ENCODE data around the gene CASKIN1. TPM values are rescaled to one million over a fixed set of nuclear protein-coding genes. Genes with fewer than 3 reads are reported as not detected.

Gene CASKIN1
- polyA plus RNA-seq, 6 donors from 2014 or later: not detected

- Mint-ChIP-seq H3K27me3 (no peaks in the 10 kb centered on the region), H3K36me3 (no peaks in the 10 kb centered on the region), H3K4me1 (peaks cover 49 to 59% (median 55%) of the 10 kb centered on the region in 3 donors), H3K27ac (peak overlapping the region; percentile 89 to 97 (median 94)), H3K9me3 (no peaks in the 10 kb centered on the region), H3K4me3 (peak overlapping the region; percentile 79 to 97 (median 89))
- DNase-seq (no peak), ATAC-seq (ENCODE audit: low read depth in 2 of 2) (no peak)
These were observed 41.8 kb downstream of the CASKIN1 start for GRCh38 chr16:2154533-2155090.

GRCh38 chr16:2152695-2153506, 43.5 kb downstream of the CASKIN1 start:
- Mint-ChIP-seq H3K4me3 (peak overlapping the region; percentile 79 to 97 (median 89)), H3K9me3 (no peaks in the 10 kb centered on the region), H3K36me3 (no peaks in the 10 kb centered on the region), H3K4me1 (peaks cover 41 to 58% (median 45%) of the 10 kb centered on the region in 3 donors), H3K27ac (peak overlapping the region in 2 of 6 donors; percentile 15 to 95), H3K27me3 (no peaks in the 10 kb centered on the region)
- no peak for ATAC-seq (ENCODE audit: low read depth in 2 of 2)
- DNase-seq: no peak

- H3K9me3 Mint-ChIP-seq: no peaks in the 10 kb centered on the region
- peak overlapping the region in 6 of 8 donors; percentile 45 to 79 (median 65) for H3K4me3 Mint-ChIP-seq
- H3K4me1 Mint-ChIP-seq: peaks cover 30 to 45% (median 30%) of the 10 kb centered on the region in 3 donors
- no peaks in the 10 kb centered on the region for H3K27me3 Mint-ChIP-seq
- H3K36me3 Mint-ChIP-seq: no peaks in the 10 kb centered on the region
- ATAC-seq (ENCODE audit: low read depth in 2 of 2): no peak
- DNase-seq: no peak
- peak overlapping the region in 1 of 6 donors; percentile 10 for H3K27ac Mint-ChIP-seq
These were observed 45.0 kb downstream of the CASKIN1 start for GRCh38 chr16:2151188-2152091.

- Mint-ChIP-seq H3K27me3 (no peaks in the 10 kb centered on the region), H3K36me3 (no peaks in the 10 kb centered on the region), H3K4me1 (peaks cover 25 to 39% (median 25%) of the 10 kb centered on the region in 3 donors), H3K9me3 (no peaks in the 10 kb centered on the region), H3K27ac (peak overlapping the region in 2 of 6 donors; percentile 10 to 66), H3K4me3 (peak overlapping the region in 5 of 8 donors; percentile 12 to 81 (median 47))
- ATAC-seq (ENCODE audit: low read depth in 2 of 2): no peak
- DNase-seq: no peak
These were observed 45.8 kb downstream of the CASKIN1 start for GRCh38 chr16:2150418-2151187.

- H3K27ac Mint-ChIP-seq: peak overlapping the region in 1 of 6 donors; percentile 26
- H3K4me1 Mint-ChIP-seq: peaks cover 21 to 34% (median 25%) of the 10 kb centered on the region in 3 donors
- DNase-seq (no peak), ATAC-seq (ENCODE audit: low read depth in 2 of 2) (no peak)
- H3K9me3 Mint-ChIP-seq: no peaks in the 10 kb centered on the region
- H3K4me3 Mint-ChIP-seq: peak overlapping the region; percentile 50 to 81 (median 66)
- H3K27me3 Mint-ChIP-seq: no peaks in the 10 kb centered on the region
- H3K36me3 Mint-ChIP-seq: no peaks in the 10 kb centered on the region
These were observed 46.6 kb downstream of the CASKIN1 start for GRCh38 chr16:2149630-2150417.

- Mint-ChIP-seq H3K27me3 (no peaks in the 10 kb centered on the region), H3K9me3 (no peaks in the 10 kb centered on the region), H3K4me1 (peaks cover 20 to 25% (median 24%) of the 10 kb centered on the region in 3 donors), H3K36me3 (no peaks in the 10 kb centered on the region), H3K27ac (peak overlapping the region in 1 of 6 donors; percentile 26), H3K4me3 (peak overlapping the region in 7 of 8 donors; percentile 51 to 81 (median 66))
- peak; percentile 17 to 21 for ATAC-seq (ENCODE audit: low read depth in 2 of 2)
- no peak for DNase-seq
These were observed 47.4 kb downstream of the CASKIN1 start for GRCh38 chr16:2148714-2149629.

GRCh38 chr16:2147981-2148671, 48.3 kb downstream of the CASKIN1 start, which contains the start of gene RAB26:
RAB26 (plus strand) TSS chr16:2148625; CDS start chr16:2148784, 159 bp downstream.
- DNase-seq (peak; percentile 61), ATAC-seq (ENCODE audit: low read depth in 2 of 2) (peak; percentile 85 to 86)
- peaks cover 14 to 17% (median 15%) of the 10 kb centered on the region in 3 donors for H3K4me1 Mint-ChIP-seq
- no peaks in the 10 kb centered on the region for H3K36me3 Mint-ChIP-seq
- H3K27me3 Mint-ChIP-seq: no peaks in the 10 kb centered on the region
- H3K9me3 Mint-ChIP-seq: no peaks in the 10 kb centered on the region
- peak within 1 kb of the TSS in 2 of 6 donors; percentile 26 to 60 for H3K27ac Mint-ChIP-seq
- peak within 1 kb of the TSS; percentile 51 to 81 (median 66) for H3K4me3 Mint-ChIP-seq

- H3K27ac Mint-ChIP-seq: no peak overlapping the region
- no peaks in the 10 kb centered on the region for H3K27me3 Mint-ChIP-seq
- peaks cover 14 to 15% (median 15%) of the 10 kb centered on the region in 3 donors for H3K4me1 Mint-ChIP-seq
- no peaks in the 10 kb centered on the region for H3K36me3 Mint-ChIP-seq
- peak overlapping the region in 7 of 8 donors; percentile 29 to 73 (median 64) for H3K4me3 Mint-ChIP-seq
- no peak for DNase-seq
- ATAC-seq (ENCODE audit: low read depth in 2 of 2): no peak
- H3K9me3 Mint-ChIP-seq: no peaks in the 10 kb centered on the region
These were observed 49.0 kb downstream of the CASKIN1 start for GRCh38 chr16:2147378-2147777.

- peak overlapping the region in 1 of 8 donors; percentile 53 for H3K4me3 Mint-ChIP-seq
- H3K9me3 Mint-ChIP-seq: no peaks in the 10 kb centered on the region
- no peak for DNase-seq
- no peaks in the 10 kb centered on the region for H3K36me3 Mint-ChIP-seq
- H3K27ac Mint-ChIP-seq: peak overlapping the region in 2 of 6 donors; percentile 1 to 9
- H3K4me1 Mint-ChIP-seq: peaks cover 7 to 13% (median 9%) of the 10 kb centered on the region in 3 donors
- ATAC-seq (ENCODE audit: low read depth in 2 of 2): no peak
- no peaks in the 10 kb centered on the region for H3K27me3 Mint-ChIP-seq
These were observed 50.6 kb downstream of the CASKIN1 start for GRCh38 chr16:2145843-2146242.

- H3K27me3 Mint-ChIP-seq: no peaks in the 10 kb centered on the region
- H3K4me3 Mint-ChIP-seq: no peak overlapping the region
- H3K27ac Mint-ChIP-seq: no peak overlapping the region
- DNase-seq (no peak), ATAC-seq (ENCODE audit: low read depth in 2 of 2) (no peak)
- H3K4me1 Mint-ChIP-seq: peaks cover 7 to 8% (median 7%) of the 10 kb centered on the region in 3 donors
- H3K36me3 Mint-ChIP-seq: no peaks in the 10 kb centered on the region
- H3K9me3 Mint-ChIP-seq: no peaks in the 10 kb centered on the region
These were observed 52.4 kb downstream of the CASKIN1 start for GRCh38 chr16:2143878-2144485.
